ENCODE results near the gene C19orf53. TPM values are rescaled to one million over a fixed set of nuclear protein-coding genes. Genes with fewer than 3 reads are reported as not detected.
A peak's percentile ranks its signal among the peaks of the same experiment; 100 is the strongest.

Gene C19orf53
- total and polyA plus RNA-seq, 2 of the 13 experiments (the other 11 are each of a cell fraction or from before 2014, with no cell fraction given), result 129 to 130 TPM

DNA sequence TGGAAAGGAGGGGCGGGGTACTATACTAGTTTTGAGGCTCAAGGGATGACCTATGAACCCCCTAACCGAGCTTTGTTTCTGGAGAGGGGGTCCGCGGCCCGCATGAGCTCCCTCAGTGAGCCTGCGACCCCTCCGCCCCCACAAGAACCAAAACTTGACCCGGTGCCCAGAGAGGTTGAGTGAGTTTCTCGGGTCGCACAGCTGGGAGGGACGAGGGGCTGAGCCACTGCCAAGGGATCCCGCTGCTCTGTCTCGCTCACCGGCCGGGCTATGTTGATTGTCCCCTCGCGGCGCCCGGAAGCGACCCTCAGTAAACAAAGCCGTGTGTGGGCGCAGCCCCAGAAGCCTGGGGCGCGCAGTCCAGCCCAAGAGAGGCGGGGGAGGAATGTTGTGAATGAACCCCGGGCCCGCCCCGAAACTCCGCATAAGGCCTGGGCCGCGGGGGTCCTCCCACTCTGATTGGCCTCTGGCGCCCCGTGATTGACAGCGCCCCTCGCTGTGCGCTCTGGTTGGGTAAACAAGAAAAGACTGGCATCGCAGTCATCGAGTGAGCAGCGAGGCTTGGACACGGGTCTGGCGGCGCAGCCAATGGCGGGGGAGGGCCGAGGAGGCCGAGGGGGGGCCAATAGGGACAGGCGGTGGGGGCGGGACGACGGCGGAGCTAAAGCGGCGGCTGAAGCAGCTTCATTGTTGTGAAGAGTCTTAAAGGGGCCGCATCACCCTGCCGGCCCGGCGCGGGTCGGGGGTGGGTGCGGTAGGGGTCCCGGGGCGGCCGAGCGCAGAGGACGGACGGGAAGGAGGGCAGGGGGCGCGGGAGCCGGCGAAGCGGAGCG lies 20.7 kb downstream of the C19orf53 start, which contains the start of gene ZSWIM4 (continued):
- TF ChIP-seq ZNF337 (CRISPR knock-in tag; IDR thresholded peaks at IDR 0.05; ENCODE audit: borderline replicate concordance, low read depth) (no peak), NKX3-1 (CRISPR knock-in tag; IDR thresholded peaks at IDR 0.05) (no peak), NFIB (CRISPR knock-in tag; IDR thresholded peaks at IDR 0.05; ENCODE audit: borderline replicate concordance) (no peak), ZNF629 (CRISPR knock-in tag; conservative IDR thresholded peaks at IDR 0.05) (no peak), ARNTL (CRISPR knock-in tag; IDR thresholded peaks at IDR 0.05) (no peak; the same call in 1 of the 2 replicates), ZNF292 (CRISPR knock-in tag; IDR thresholded peaks at IDR 0.05; ENCODE audit: borderline replicate concordance, low read depth) (0 out of 2 replicates have a peak, but pooled peaks have one; percentile 33), FOXK1 (CRISPR knock-in tag; IDR thresholded peaks at IDR 0.05; ENCODE audit: borderline replicate concordance, low read depth) (peak; percentile 91), CAMTA2 (CRISPR knock-in tag; IDR thresholded peaks at IDR 0.05; ENCODE audit: borderline replicate concordance) (no peak), ZNF761 (CRISPR knock-in tag; conservative IDR thresholded peaks at IDR 0.05) (no peak), ZNF572 (CRISPR knock-in tag; IDR thresholded peaks at IDR 0.05) (no peak), ZNF263 (CRISPR knock-in tag; IDR thresholded peaks at IDR 0.05) (0 out of 2 replicates have a peak, but pooled peaks have one; percentile 39), ERF (CRISPR knock-in tag; IDR thresholded peaks at IDR 0.05) (no peak; the same call in 1 of the 2 replicates), CREM (IDR thresholded peaks at IDR 0.05) (peak; percentile 60), CREM (CRISPR knock-in tag; IDR thresholded peaks at IDR 0.05) (no peak), NFE2L2 (IDR thresholded peaks at IDR 0.05; ENCODE audit: low read length) (no peak), SNRNP70 (IDR thresholded peaks at IDR 0.05; ENCODE audit: low read depth, low read length) (no peak), YEATS4 (CRISPR knock-in tag; IDR thresholded peaks at IDR 0.05; ENCODE audit: borderline replicate concordance) (no peak; the same call in 1 of the 2 replicates), ZNF317 (CRISPR knock-in tag; IDR thresholded peaks at IDR 0.05) (no peak), REL (CRISPR knock-in tag; conservative IDR thresholded peaks at IDR 0.05) (no peak), TAF1 (CRISPR knock-in tag; IDR thresholded peaks at IDR 0.05) (peak; percentile 43; the same call in 1 of the 2 replicates), IRF2 (CRISPR knock-in tag; IDR thresholded peaks at IDR 0.05) (no peak; the same call in 1 of the 2 replicates), GLI4 (CRISPR knock-in tag; IDR thresholded peaks at IDR 0.05; ENCODE audit: borderline replicate concordance) (no peak)
- TF ChIP-seq, protein P1, sequence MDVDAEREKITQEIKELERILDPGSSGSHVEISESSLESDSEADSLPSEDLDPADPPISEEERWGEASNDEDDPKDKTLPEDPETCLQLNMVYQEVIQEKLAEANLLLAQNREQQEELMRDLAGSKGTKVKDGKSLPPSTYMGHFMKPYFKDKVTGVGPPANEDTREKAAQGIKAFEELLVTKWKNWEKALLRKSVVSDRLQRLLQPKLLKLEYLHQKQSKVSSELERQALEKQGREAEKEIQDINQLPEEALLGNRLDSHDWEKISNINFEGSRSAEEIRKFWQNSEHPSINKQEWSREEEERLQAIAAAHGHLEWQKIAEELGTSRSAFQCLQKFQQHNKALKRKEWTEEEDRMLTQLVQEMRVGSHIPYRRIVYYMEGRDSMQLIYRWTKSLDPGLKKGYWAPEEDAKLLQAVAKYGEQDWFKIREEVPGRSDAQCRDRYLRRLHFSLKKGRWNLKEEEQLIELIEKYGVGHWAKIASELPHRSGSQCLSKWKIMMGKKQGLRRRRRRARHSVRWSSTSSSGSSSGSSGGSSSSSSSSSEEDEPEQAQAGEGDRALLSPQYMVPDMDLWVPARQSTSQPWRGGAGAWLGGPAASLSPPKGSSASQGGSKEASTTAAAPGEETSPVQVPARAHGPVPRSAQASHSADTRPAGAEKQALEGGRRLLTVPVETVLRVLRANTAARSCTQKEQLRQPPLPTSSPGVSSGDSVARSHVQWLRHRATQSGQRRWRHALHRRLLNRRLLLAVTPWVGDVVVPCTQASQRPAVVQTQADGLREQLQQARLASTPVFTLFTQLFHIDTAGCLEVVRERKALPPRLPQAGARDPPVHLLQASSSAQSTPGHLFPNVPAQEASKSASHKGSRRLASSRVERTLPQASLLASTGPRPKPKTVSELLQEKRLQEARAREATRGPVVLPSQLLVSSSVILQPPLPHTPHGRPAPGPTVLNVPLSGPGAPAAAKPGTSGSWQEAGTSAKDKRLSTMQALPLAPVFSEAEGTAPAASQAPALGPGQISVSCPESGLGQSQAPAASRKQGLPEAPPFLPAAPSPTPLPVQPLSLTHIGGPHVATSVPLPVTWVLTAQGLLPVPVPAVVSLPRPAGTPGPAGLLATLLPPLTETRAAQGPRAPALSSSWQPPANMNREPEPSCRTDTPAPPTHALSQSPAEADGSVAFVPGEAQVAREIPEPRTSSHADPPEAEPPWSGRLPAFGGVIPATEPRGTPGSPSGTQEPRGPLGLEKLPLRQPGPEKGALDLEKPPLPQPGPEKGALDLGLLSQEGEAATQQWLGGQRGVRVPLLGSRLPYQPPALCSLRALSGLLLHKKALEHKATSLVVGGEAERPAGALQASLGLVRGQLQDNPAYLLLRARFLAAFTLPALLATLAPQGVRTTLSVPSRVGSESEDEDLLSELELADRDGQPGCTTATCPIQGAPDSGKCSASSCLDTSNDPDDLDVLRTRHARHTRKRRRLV (CRISPR knock-in tag; IDR thresholded peaks at IDR 0.05), result no peak
- TF ChIP-seq, protein P2, sequence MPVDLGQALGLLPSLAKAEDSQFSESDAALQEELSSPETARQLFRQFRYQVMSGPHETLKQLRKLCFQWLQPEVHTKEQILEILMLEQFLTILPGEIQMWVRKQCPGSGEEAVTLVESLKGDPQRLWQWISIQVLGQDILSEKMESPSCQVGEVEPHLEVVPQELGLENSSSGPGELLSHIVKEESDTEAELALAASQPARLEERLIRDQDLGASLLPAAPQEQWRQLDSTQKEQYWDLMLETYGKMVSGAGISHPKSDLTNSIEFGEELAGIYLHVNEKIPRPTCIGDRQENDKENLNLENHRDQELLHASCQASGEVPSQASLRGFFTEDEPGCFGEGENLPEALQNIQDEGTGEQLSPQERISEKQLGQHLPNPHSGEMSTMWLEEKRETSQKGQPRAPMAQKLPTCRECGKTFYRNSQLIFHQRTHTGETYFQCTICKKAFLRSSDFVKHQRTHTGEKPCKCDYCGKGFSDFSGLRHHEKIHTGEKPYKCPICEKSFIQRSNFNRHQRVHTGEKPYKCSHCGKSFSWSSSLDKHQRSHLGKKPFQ (CRISPR knock-in tag; IDR thresholded peaks at IDR 0.05; ENCODE audit: insufficient replicate concordance), result no peak

Data from HepG2 (cell line).